PC-9 (cell line): ENCODE measurements around the gene VPS8. TPM values are rescaled to one million over a fixed set of nuclear protein-coding genes. Genes with fewer than 3 reads are reported as not detected.

Source experiments
- BruUV-seq: library from RNA; stranded (reverse); fragments of 400-500 nt; replicated peaks from 2 replicates; lab custom pipeline; 2021; lab: Mats Ljungman, UMichigan
- CTCF ChIA-PET: fragments of 300-600 bp; sonication (Branson Sonifier 250); formaldehyde crosslinking; loops from one replicate; lab custom pipeline; 2022; ENCODE audit warnings: antibody characterized with exemption; lab: Charles Lee
- POLR2A ChIA-PET: fragments of 300-600 bp; sonication (Branson Sonifier 250); formaldehyde crosslinking; loops from one replicate; lab custom pipeline; 2022; ENCODE audit warnings: antibody characterized with exemption; ENCODE audit not compliant: unreplicated experiment; lab: Charles Lee
- DNase-seq, 2 experiments: peaks; one replicate each; pipeline versions ENCODE4 v3.0.0 to v3.0.0-alpha.2; 2015 to 2022; ENCODE audit warnings: mixed read lengths in 1 of 2
- H2AFZ ChIP-seq: fragments of 200-600 bp; sonication (generic); 2 replicates; pipeline ENCODE4 v1.8.1; 2017; ENCODE audit warnings: antibody characterized with exemption
- H3F3A ChIP-seq: fragments of 200-600 bp; sonication (generic); 2 replicates; pipeline ENCODE4 v1.8.1; 2017; ENCODE audit warnings: antibody characterized with exemption, mild to moderate bottlenecking, low read depth; ENCODE audit not compliant: insufficient read depth
- H3K27ac ChIP-seq: fragments of 200-600 bp; sonication (generic); 2 replicates; pipeline ENCODE4 v1.6.1; 2016; ENCODE audit warnings: mixed run types
- H3K27me3 ChIP-seq: fragments of 200-600 bp; sonication (generic); 2 replicates; pipeline ENCODE4 v1.6.1; 2016; ENCODE audit warnings: low read depth, mixed run types; ENCODE audit not compliant: insufficient read depth
- H3K36me3 ChIP-seq: fragments of 200-600 bp; sonication (generic); 2 replicates; pipeline ENCODE4 v1.6.1; 2016; ENCODE audit warnings: low read depth, mixed run types
- H3K4me1 ChIP-seq: fragments of 200-600 bp; sonication (generic); replicated peaks from 2 replicates; pipeline ENCODE4 v1.6.1; 2016; ENCODE audit warnings: mixed run types; ENCODE audit not compliant: insufficient read depth
- H3K4me2 ChIP-seq: fragments of 200-600 bp; sonication (generic); 2 replicates; pipeline ENCODE4 v1.6.1; 2017; ENCODE audit warnings: mixed run types
- H3K4me3 ChIP-seq: fragments of 200-600 bp; sonication (generic); 2 replicates; pipeline ENCODE4 v1.6.1; 2016; ENCODE audit warnings: mixed run types
- H3K79me2 ChIP-seq: fragments of 200-600 bp; sonication (generic); 2 replicates; pipeline ENCODE4 v1.6.1; 2017; ENCODE audit warnings: low read depth, mixed run types
- H3K9me2 ChIP-seq: fragments of 200-600 bp; sonication (generic); 2 replicates; pipeline ENCODE4 v1.8.1; 2017; ENCODE audit warnings: mild to moderate bottlenecking; ENCODE audit not compliant: insufficient read depth
- H3K9me3 ChIP-seq: fragments of 200-600 bp; sonication (generic); 2 replicates; pipeline ENCODE4 v1.8.1; 2016; ENCODE audit warnings: low read depth; ENCODE audit not compliant: insufficient read depth
- H4K20me1 ChIP-seq: fragments of 200-600 bp; sonication (generic); 2 replicates; pipeline ENCODE4 v1.8.1; 2017; ENCODE audit not compliant: insufficient read depth
- CTCF ChIP-seq: fragments of 200-600 bp; sonication (generic); conservative IDR thresholded peaks from 2 replicates; pipeline ENCODE4 v1.6.1; 2017; ENCODE audit warnings: mixed run types, antibody characterized with exemption, mild to moderate bottlenecking, moderate library complexity
- EZH2 ChIP-seq: fragments of 200-600 bp; sonication (generic); IDR thresholded peaks from 2 replicates; pipeline ENCODE4 v1.8.0; 2017; ENCODE audit warnings: antibody characterized with exemption, low read depth
- intact Hi-C: fragments of 100-400 bp; cut with micrococcal nuclease; formaldehyde crosslinking; loops from one replicate; pipeline ENCODE4 v1.10.0; 2022; ENCODE audit not compliant: unreplicated experiment
- total RNA-seq: library from RNA; stranded (reverse); gene quantifications from 2 replicates; pipeline ENCODE4 v1.2.3, GENCODE V29; 2021

The VPS8 gene
- total RNA-seq, 1 experiment from 2014 or later = 80.8 TPM

DNA sequence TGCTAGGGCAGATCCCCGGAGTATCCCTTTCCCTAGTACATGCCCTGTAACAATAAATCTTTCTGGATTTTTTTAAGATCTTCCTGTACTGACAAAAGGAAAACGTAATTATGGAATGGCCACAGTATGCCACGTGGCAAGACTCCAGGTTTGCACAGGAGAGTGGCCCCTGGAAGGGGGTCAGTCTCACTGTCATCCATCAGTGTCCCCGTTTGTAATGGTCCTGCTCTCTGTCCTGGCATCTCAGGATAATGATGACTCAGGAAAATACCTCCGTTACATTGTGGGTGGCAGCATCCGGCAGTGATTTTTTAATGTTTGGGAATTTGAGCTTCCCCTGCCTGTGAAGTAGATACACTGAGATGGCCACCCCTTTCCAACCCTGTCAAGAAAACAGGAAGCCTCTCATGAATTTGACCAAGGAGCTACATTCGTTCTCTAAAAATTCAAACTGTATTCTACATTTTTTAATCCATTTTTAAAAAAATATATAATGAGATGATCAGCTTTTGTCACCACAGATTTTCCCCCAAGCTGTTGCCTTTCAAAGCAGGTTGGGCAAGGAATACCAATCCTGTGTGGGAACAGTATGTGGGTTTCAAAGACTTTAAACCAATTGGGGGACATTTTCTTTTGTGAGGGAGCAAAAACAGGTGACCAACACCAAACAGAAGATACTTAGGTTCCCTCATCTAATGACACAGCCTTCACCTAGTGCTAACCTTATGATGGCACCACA is 230.5 kb downstream of the VPS8 start:
- no peaks in the 10 kb centered on the region for H3K36me3 ChIP-seq
- no peaks in the 10 kb centered on the region for H3K79me2 ChIP-seq
- no TSS peak for BruUV-seq
- no peak overlapping the region for H3K4me3 ChIP-seq
- H4K20me1 ChIP-seq = no peaks in the 10 kb centered on the region; the same call in 1 of the 2 replicates
- H3K4me2 ChIP-seq = no peak overlapping the region
- no peak for DNase-seq
- H3K27me3 ChIP-seq = no peaks in the 10 kb centered on the region
- H3K9me3 ChIP-seq = no peaks in the 10 kb centered on the region
- POLR2A ChIA-PET = no interaction called here
- no peaks in the 10 kb centered on the region for H3K4me1 ChIP-seq
- TF ChIP-seq EZH2 (no peak), CTCF (no peak)
- no peak overlapping the region for H3K27ac ChIP-seq
- H2AFZ ChIP-seq = no peak overlapping the region
- intact Hi-C loops = no loop called here
- H3F3A ChIP-seq = no peaks in the 10 kb centered on the region
- no peaks in the 10 kb centered on the region for H3K9me2 ChIP-seq
- CTCF ChIA-PET = no interaction called here

GRCh38 chr3:185046164-185046515 is 234.2 kb downstream of the VPS8 start:
- no peak for TF ChIP-seq CTCF
- TF ChIP-seq EZH2 = no peak
- no TSS peak for BruUV-seq
- intact Hi-C loops = no loop called here
- Histone ChIP-seq H3F3A (no peaks in the 10 kb centered on the region), H2AFZ (no peak overlapping the region), H4K20me1 (no peaks in the 10 kb centered on the region; the same call in 1 of the 2 replicates), H3K36me3 (no peaks in the 10 kb centered on the region), H3K79me2 (no peaks in the 10 kb centered on the region), H3K27me3 (no peaks in the 10 kb centered on the region), H3K9me3 (no peaks in the 10 kb centered on the region), H3K4me3 (no peak overlapping the region), H3K27ac (no peak overlapping the region), H3K4me1 (no peaks in the 10 kb centered on the region), H3K9me2 (no peaks in the 10 kb centered on the region), H3K4me2 (no peak overlapping the region)
- CTCF ChIA-PET = no interaction called here
- POLR2A ChIA-PET = no interaction called here
- DNase-seq = no peak

DNA sequence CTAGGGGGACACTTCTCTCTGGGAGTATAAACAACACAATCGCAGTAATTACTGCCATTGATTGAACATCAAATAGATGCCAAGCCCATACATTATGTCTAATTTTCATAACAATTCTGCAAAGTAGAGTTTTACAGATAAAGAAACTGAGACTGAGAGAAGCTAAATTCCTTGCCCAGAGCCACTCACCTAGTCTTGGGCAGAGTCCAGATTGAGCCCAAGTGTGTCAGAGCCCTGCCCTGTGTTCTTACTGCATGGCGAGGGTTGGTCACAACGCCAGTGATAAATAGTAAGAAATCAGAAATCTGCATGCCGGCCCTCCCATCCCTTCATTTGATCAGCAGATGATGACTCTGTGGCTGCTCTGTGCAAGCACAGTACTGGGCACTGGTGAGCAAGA is 234.6 kb downstream of the VPS8 start:
- H3K36me3 ChIP-seq = no peaks in the 10 kb centered on the region
- no peaks in the 10 kb centered on the region for H3F3A ChIP-seq
- no peak overlapping the region for H2AFZ ChIP-seq
- no TSS peak for BruUV-seq
- no peaks in the 10 kb centered on the region; the same call in 1 of the 2 replicates for H4K20me1 ChIP-seq
- no peak for DNase-seq
- ChIA-PET CTCF (no interaction called here), POLR2A (no interaction called here)
- no peak overlapping the region for H3K4me3 ChIP-seq
- H3K27ac ChIP-seq = no peak overlapping the region
- no peak overlapping the region for H3K4me2 ChIP-seq
- intact Hi-C loops = no loop called here
- TF ChIP-seq EZH2 = no peak
- no peak for TF ChIP-seq CTCF
- no peaks in the 10 kb centered on the region for H3K27me3 ChIP-seq
- no peaks in the 10 kb centered on the region for H3K79me2 ChIP-seq
- no peaks in the 10 kb centered on the region for H3K9me2 ChIP-seq
- no peaks in the 10 kb centered on the region for H3K4me1 ChIP-seq
- H3K9me3 ChIP-seq = no peaks in the 10 kb centered on the region
